AG04450 (cell line): ENCODE data around the gene PLPP7. TPM values are rescaled to one million over a fixed set of nuclear protein-coding genes. Genes with fewer than 3 reads are reported as not detected.

ENCODE experiments used
- CTCF ChIA-PET: fragments of 300-600, 350-600 bp; formaldehyde crosslinking; extraction: SDS; loops from one replicate; lab custom pipeline; 2022; ENCODE audit warnings: antibody characterized with exemption, inconsistent platforms; lab: Charles Lee
- POLR2A ChIA-PET: fragments of 350-600 bp; formaldehyde crosslinking; extraction: SDS; loops from one replicate; lab custom pipeline; 2021; ENCODE audit warnings: antibody characterized with exemption, inconsistent platforms; lab: Yijun Ruan, JAX
- DNase-seq: peaks from one replicate; pipeline ENCODE4 v3.0.0-alpha.2; 2011; ENCODE audit warnings: low read depth, low spot score
- H3K27ac ChIP-seq: one replicate; pipeline ENCODE4 v1.5.1; 2012; ENCODE audit warnings: low read depth, low read length, control low read depth
- H3K27me3 ChIP-seq: one replicate; pipeline ENCODE4 v1.6.0; 2012; ENCODE audit warnings: low read length; ENCODE audit not compliant: control insufficient read depth, insufficient read depth
- H3K4me3 ChIP-seq: 2 replicates; pipeline ENCODE4 v1.5.1; 2011; ENCODE audit warnings: mild to moderate bottlenecking, low read depth, low read length, control low read depth
- H3K9me3 ChIP-seq: 2 replicates; pipeline ENCODE4 v1.5.1; 2012; ENCODE audit warnings: low read length; ENCODE audit not compliant: control insufficient read depth, insufficient read depth
- polyA plus RNA-seq: library from polyadenylated mRNA; depleted of rRNA; stranded (reverse); fragments of >200 nt; gene quantifications from 2 replicates; pipeline ENCODE4 v1.2.3, GENCODE V29; 2011
- TF ChIP-seq, protein P1 (sequence below): IDR thresholded peaks from 2 replicates; pipeline ENCODE4 v1.5.1; 2011; ENCODE audit warnings: low read depth, low read length, control low read depth, inconsistent platforms

The PLPP7 gene
- polyA plus RNA-seq, 1 experiment: 0.57 TPM

DNA sequence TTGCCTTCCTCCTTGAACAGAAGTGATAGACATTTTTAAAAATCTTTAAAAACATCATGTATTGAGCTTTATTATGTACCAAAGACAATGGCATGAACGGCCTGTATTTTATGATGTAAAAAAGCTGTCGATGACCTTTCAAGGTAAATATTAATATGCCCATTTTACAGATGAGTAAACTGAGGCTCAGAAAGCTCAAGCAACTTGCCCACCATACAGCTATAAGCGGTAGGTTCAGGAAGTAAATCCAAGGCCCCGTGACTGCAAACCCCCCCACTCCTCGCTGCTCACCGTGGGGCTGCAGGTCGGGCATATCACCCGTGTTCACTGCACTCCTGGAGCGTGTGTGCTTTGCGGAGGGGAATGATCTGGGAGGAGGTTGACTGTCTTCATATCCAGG is 3.4 kb downstream of the PLPP7 start:
- H3K27ac ChIP-seq: no peak overlapping the region
- CTCF ChIA-PET: interaction anchor here (1.9 kb wide), 1 partner anchor 44 kb away, joined by 8 read pairs; no protein-coding TSS in a partner anchor
- POLR2A ChIA-PET: no interaction called here
- H3K9me3 ChIP-seq: no peaks in the 10 kb centered on the region; the same call in 1 of the 2 replicates
- no peak overlapping the region for H3K4me3 ChIP-seq
- H3K27me3 ChIP-seq: peaks cover 5% of the 10 kb centered on the region
- TF ChIP-seq, protein P1, sequence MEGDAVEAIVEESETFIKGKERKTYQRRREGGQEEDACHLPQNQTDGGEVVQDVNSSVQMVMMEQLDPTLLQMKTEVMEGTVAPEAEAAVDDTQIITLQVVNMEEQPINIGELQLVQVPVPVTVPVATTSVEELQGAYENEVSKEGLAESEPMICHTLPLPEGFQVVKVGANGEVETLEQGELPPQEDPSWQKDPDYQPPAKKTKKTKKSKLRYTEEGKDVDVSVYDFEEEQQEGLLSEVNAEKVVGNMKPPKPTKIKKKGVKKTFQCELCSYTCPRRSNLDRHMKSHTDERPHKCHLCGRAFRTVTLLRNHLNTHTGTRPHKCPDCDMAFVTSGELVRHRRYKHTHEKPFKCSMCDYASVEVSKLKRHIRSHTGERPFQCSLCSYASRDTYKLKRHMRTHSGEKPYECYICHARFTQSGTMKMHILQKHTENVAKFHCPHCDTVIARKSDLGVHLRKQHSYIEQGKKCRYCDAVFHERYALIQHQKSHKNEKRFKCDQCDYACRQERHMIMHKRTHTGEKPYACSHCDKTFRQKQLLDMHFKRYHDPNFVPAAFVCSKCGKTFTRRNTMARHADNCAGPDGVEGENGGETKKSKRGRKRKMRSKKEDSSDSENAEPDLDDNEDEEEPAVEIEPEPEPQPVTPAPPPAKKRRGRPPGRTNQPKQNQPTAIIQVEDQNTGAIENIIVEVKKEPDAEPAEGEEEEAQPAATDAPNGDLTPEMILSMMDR: no peak
- no peak for DNase-seq

DNA sequence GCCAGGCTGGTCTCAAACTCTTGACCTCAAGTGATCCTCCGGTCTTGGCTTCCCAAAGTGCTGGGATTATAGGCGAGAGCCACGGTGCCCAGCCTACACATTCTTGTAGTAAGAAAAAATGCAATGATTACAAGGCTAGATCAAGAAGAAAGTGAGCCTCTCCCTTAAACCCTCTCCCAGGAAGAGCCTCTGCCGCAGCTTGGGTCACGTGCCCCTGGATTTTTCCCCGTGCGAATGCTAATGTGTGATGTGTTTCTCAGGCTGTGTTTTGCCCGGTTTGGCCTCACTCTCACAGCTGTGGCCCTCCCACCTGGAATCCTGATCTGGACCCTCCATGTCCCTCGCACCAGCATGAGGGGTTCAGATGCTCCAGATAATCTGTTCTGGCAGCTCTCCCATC is 6.9 kb downstream of the PLPP7 start:
- ChIA-PET CTCF (no interaction called here), POLR2A (interaction anchor here (0.6 kb wide), 1 partner anchor 153 kb away, joined by 3 read pairs; no protein-coding TSS in a partner anchor)
- TF ChIP-seq, protein P1: no peak
- Histone ChIP-seq H3K9me3 (no peaks in the 10 kb centered on the region; the same call in 1 of the 2 replicates), H3K4me3 (no peak overlapping the region), H3K27me3 (peaks cover 5% of the 10 kb centered on the region), H3K27ac (no peak overlapping the region)
- no peak for DNase-seq

DNA sequence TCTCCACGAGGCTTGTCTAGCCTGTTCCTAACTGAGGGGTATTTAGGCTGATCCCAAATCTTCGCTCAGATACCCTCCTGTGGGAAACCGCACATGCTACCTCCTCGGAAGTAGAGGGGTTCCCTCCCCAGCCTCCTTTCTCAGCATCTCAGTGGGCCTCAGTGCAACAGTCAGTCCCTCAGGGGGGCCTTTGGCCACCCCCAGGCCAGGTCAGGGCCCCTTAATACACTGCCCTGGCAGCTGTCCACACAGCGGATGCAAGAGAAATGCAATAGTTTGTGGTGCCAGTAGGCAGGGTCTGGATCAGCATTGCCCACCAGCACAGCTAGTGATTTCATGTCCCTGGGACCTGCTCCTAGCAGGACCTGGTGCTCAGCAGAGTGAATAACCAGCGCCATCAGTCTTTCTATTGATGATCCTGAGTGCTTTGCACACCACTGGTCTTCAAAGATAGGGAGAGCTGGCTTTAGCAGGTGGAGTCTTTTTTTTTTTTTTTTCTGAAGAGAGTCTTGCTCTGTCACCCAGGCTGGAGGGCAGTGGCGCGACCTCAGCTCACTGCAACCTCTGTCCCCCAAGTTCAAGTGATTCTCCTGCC is 7.5 kb downstream of the PLPP7 start:
- TF ChIP-seq, protein P1: no peak
- no peaks in the 10 kb centered on the region; the same call in 1 of the 2 replicates for H3K9me3 ChIP-seq
- no peak for DNase-seq
- ChIA-PET POLR2A (no interaction called here), CTCF (interaction anchor here (0.6 kb wide), 1 partner anchor 64 kb away, joined by 4 read pairs; no protein-coding TSS in a partner anchor)
- H3K27ac ChIP-seq: no peak overlapping the region
- peaks cover 5% of the 10 kb centered on the region for H3K27me3 ChIP-seq
- H3K4me3 ChIP-seq: no peak overlapping the region

DNA sequence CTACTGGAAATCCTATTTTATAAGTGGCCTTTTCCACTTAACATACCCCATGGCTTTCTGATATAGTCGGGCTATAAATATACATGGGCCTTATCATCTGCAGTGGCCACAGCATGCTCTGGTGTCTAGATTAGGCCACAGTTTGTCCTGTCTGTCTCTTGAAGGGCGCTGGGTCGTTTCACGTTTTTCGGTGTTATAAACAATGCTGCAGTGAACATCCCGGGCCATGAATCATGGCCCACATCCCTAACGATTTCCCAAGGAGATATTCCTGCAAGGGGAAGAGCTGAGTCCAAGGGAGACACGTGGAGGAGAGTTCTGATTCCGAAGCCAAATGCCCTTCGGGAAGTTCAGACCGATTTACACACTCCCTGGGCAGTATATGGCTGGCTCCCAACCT is 8.4 kb downstream of the PLPP7 start:
- Histone ChIP-seq H3K27ac (no peak overlapping the region), H3K9me3 (no peaks in the 10 kb centered on the region; the same call in 1 of the 2 replicates), H3K27me3 (peaks cover 7% of the 10 kb centered on the region), H3K4me3 (no peak overlapping the region)
- no peak for DNase-seq
- ChIA-PET POLR2A (no interaction called here), CTCF (no interaction called here)
- TF ChIP-seq, protein P1: no peak

DNA sequence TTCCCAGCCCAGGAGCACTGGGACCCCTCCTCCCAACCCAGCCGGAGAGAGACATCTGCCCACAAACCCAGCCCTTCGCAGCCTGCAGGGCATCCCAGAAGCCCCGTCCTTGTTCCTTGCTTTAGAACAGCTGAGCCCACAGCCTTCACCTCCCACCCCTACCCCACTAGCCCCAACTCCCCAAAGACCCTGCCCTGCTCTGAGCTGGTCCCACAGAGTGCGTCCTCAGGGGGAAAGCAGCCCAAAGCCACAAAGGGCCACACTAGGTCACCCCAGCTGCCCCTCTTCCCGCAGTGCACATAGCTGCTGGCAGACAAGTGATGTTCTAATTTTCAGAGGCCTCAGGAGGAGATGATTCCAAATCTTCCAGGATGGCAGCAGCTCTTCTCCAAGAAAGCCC is 8.8 kb downstream of the PLPP7 start:
- DNase-seq: no peak
- POLR2A ChIA-PET: no interaction called here
- Histone ChIP-seq H3K27ac (no peak overlapping the region), H3K27me3 (peaks cover 7% of the 10 kb centered on the region), H3K9me3 (no peaks in the 10 kb centered on the region; the same call in 1 of the 2 replicates), H3K4me3 (no peak overlapping the region)
- CTCF ChIA-PET: no interaction called here
- TF ChIP-seq, protein P1: no peak
